ENCODE data around the gene CRYL1.

CRYL1 gene

DNA sequence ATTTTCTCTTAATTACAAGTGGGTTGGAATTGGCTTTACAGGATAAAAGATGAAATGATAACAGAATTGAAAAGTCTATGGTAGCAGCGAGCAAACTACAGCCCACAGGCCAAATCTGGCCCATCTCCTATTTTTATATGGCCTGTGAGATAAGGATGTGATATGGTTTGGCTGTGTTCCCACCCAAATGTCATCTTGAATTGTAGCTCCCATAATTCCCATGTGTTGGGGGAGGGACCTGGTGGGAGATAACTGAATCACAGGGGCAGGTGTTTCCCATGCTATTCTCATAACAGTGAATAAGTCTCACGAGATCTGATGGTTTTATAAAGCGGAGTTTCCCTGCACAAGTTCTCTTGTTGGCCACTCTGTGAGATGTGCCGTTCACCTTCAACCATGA is 19.0 kb downstream of the CRYL1 start:
- Histone ChIP-seq H3K27me3 (no peaks in the 10 kb centered on the region), H3K4me3 (ENCODE audit: low read depth, low read length) (no peak overlapping the region), H3K4me1 (peaks cover 5% of the 10 kb centered on the region; the same call in 1 of the 2 replicates), H3K9me3 (no peaks in the 10 kb centered on the region), H3K36me3 (no peaks in the 10 kb centered on the region)
- TF ChIP-seq CTCF (IDR thresholded peaks at IDR 0.05; ENCODE audit: low read depth, low read length): no peak
- DNase-seq: no peak

DNA sequence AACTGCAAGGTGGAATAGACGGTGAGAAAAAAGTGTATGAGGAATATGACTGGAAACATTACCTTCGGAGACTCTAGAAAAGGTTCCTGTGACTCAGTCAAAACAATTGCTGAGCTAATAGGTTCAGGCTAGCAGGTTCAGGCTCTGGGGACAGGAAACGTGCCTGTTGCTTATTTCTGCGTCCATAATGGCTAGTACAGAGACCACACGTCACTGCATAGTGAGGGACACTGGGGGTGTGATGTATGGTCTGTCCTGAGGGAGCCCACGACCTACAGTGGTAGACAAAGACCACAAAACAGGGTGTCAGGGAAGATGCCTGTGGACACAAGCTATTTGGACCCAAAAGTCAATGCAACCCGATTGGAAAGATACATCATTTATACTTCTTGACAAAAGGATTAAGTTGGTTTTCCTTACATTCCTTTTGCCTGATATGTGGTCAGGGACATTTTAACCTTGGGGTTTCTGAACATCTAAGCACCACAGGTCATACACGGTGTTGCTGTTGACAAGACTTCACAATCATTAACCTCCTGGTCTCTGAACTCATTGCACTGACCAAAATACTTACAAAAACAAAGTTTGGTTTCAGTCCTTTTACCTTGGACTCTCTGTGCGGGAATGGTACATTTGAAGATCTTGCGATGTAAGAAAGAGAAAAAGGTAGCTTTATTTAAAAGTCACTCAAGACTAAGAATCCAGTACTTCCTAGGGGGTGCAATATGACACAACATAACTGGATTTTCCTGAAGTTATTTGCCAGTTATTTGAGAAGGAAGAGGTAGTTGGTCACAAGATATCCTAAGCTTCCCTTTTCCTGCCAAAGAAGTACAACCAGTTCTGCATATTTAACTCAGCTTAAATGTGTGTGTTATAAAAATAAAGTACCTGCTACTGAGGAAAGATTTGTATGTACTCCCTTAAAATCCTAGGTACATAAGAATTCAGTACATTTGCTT is 20.0 kb downstream of the CRYL1 start:
- H3K4me1 ChIP-seq: peaks cover 5% of the 10 kb centered on the region; the same call in 1 of the 2 replicates
- no peak overlapping the region for H3K4me3 ChIP-seq (ENCODE audit: low read depth, low read length)
- no peaks in the 10 kb centered on the region for H3K9me3 ChIP-seq
- DNase-seq: no peak
- no peaks in the 10 kb centered on the region for H3K36me3 ChIP-seq
- no peaks in the 10 kb centered on the region for H3K27me3 ChIP-seq
- TF ChIP-seq CTCF (IDR thresholded peaks at IDR 0.05; ENCODE audit: low read depth, low read length): no peak

DNA sequence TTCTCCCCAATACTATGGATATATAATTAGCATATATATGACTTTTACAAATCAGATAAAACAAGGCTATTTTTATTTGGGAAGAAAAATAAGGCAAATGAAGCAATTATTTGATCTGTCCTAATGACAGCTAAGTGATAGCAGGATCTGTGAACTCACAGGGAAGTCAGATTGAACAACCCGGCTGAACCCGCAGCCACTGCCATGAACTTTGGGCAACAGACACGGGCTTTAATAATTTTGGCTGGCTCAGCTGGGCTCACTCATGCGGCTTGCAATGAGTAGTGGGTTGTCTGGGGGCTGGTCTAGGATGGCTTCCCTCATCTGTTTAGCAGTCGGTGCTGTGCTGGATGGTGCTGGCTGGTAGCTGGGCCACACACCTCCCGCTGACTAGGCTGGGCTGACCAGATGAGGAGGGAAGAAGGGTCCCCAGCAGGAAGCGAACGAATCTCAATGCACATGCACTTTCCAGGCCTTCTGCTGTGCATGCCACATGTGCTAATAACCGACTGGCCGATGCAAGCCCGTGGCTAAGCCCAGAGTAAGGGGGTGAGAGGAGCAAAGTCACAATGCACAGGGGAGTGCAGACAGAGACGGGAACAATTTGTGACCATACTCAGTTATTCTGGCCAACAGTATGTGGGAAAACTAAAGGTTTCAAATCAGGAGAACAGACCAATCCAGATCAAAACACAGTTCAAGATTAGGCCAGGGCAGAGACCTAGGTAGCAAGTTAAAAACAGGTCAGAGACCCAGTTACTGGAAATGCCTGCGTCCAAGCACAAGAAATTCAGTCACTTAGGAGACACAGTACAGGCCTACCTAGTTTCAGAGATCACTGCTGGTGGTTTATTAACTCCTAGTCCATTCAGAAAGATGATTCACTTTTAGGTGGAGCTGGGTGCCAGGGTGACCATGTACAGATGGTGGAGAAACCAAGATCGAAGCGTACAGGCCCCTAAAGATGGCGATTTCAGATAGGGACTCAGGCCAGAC is 22.3 kb downstream of the CRYL1 start:
- Histone ChIP-seq H3K9me3 (no peaks in the 10 kb centered on the region), H3K4me3 (ENCODE audit: low read depth, low read length) (no peak overlapping the region), H3K36me3 (no peaks in the 10 kb centered on the region), H3K4me1 (peaks cover 5% of the 10 kb centered on the region; the same call in 1 of the 2 replicates), H3K27me3 (no peaks in the 10 kb centered on the region)
- no peak for TF ChIP-seq CTCF (IDR thresholded peaks at IDR 0.05; ENCODE audit: low read depth, low read length)
- DNase-seq: no peak

GRCh38 chr13:20501592-20501991 is 24.1 kb downstream of the CRYL1 start:
- DNase-seq: no peak
- no peaks in the 10 kb centered on the region for H3K4me1 ChIP-seq
- no peaks in the 10 kb centered on the region for H3K27me3 ChIP-seq
- no peaks in the 10 kb centered on the region for H3K36me3 ChIP-seq
- TF ChIP-seq CTCF (IDR thresholded peaks at IDR 0.05; ENCODE audit: low read depth, low read length): no peak
- no peaks in the 10 kb centered on the region for H3K9me3 ChIP-seq
- no peak overlapping the region for H3K4me3 ChIP-seq (ENCODE audit: low read depth, low read length)

- no peaks in the 10 kb centered on the region for H3K36me3 ChIP-seq
- no peaks in the 10 kb centered on the region for H3K4me1 ChIP-seq
- H3K27me3 ChIP-seq: no peaks in the 10 kb centered on the region
- H3K4me3 ChIP-seq (ENCODE audit: low read depth, low read length): no peak overlapping the region
- DNase-seq: no peak
- no peak for TF ChIP-seq CTCF (IDR thresholded peaks at IDR 0.05; ENCODE audit: low read depth, low read length)
- H3K9me3 ChIP-seq: no peaks in the 10 kb centered on the region
These were observed 24.5 kb downstream of the CRYL1 start for GRCh38 chr13:20501120-20501519.
